ENCODE data around the gene URGCP.

DNA sequence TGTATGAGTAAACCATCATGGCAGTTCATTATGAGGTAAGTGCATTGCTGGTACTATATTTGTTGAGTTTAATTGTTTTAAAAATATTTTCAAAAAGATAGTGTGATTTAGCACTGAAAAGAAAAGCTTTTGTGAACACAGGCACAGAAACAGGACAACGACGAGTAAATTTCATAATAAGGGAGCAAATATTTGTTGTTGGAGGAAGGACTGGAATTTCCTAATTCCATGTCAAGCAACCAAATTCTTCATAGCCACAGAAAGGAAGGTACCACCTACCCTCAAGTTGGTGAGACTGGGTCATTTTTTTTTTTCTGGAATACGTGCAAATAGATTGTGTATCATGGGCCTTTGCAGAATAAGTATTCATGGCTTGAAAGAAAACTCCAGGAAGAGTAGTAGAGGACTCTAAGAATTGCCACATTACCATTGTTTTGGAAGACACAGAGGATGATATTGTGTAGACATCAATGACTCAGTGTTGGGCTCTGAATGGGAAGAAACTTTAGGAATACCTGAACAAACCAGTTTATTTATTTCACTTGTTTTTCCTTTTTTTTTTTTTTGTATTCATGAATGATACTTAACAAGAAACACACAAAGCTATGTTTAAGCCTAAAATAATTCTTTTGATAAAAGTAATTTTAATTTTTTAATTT, 27.6 kb upstream of the URGCP start:
- no peak for TF ChIP-seq EP300 (IDR thresholded peaks at IDR 0.05)
- no peak for TF ChIP-seq POLR2A (IDR thresholded peaks at IDR 0.05)
- TF ChIP-seq, protein P1, sequence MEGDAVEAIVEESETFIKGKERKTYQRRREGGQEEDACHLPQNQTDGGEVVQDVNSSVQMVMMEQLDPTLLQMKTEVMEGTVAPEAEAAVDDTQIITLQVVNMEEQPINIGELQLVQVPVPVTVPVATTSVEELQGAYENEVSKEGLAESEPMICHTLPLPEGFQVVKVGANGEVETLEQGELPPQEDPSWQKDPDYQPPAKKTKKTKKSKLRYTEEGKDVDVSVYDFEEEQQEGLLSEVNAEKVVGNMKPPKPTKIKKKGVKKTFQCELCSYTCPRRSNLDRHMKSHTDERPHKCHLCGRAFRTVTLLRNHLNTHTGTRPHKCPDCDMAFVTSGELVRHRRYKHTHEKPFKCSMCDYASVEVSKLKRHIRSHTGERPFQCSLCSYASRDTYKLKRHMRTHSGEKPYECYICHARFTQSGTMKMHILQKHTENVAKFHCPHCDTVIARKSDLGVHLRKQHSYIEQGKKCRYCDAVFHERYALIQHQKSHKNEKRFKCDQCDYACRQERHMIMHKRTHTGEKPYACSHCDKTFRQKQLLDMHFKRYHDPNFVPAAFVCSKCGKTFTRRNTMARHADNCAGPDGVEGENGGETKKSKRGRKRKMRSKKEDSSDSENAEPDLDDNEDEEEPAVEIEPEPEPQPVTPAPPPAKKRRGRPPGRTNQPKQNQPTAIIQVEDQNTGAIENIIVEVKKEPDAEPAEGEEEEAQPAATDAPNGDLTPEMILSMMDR (IDR thresholded peaks at IDR 0.05), result no peak
- no peak for TF ChIP-seq POLR2AphosphoS5 (IDR thresholded peaks at IDR 0.05)
